ENCODE measurements around the gene PI16. TPM values are rescaled to one million over a fixed set of nuclear protein-coding genes. Genes with fewer than 3 reads are reported as not detected.

Gene PI16
- polyA plus RNA-seq, 1 donor from 2014 or later: not detected

GRCh38 chr6:36961441-36962435, 7.2 kb downstream of the PI16 start:
- Histone ChIP-seq H3K9me3 (ENCODE audit: low read length) (no peaks in the 10 kb centered on the region), H3K4me3 (ENCODE audit: low read length) (no peak overlapping the region), H3K4me2 (ENCODE audit: low read length) (no peak overlapping the region), H3K9me2 (ENCODE audit: insufficient read depth, low read length) (no peaks in the 10 kb centered on the region), H3F3A (ENCODE audit: insufficient read depth, low read length, poor library complexity, severe bottlenecking) (no peaks in the 10 kb centered on the region), H2AFZ (ENCODE audit: low read depth, low read length) (no peak overlapping the region), H3K9ac (ENCODE audit: low read length) (no peak overlapping the region), H3K79me2 (replicated peaks; ENCODE audit: insufficient read depth, low read length) (no peaks in the 10 kb centered on the region), H3K36me3 (ENCODE audit: insufficient read depth, low read length) (no peaks in the 10 kb centered on the region), H3K27ac (ENCODE audit: low read length) (no peak overlapping the region), H3K27me3 (ENCODE audit: insufficient read depth, low read depth, low read length) (no peaks in the 10 kb centered on the region), H4K20me1 (ENCODE audit: insufficient read depth) (no peaks in the 10 kb centered on the region)
- TF ChIP-seq MXI1 (conservative IDR thresholded peaks at IDR 0.05; ENCODE audit: poor library complexity, severe bottlenecking) (no peak), TAF1 (IDR thresholded peaks at IDR 0.05; ENCODE audit: low read depth) (no peak), REST (IDR thresholded peaks at IDR 0.05; ENCODE audit: borderline replicate concordance) (no peak), EP300 (conservative IDR thresholded peaks at IDR 0.05; ENCODE audit: poor library complexity, severe bottlenecking) (no peak)

- Histone ChIP-seq H4K20me1 (ENCODE audit: insufficient read depth) (no peaks in the 10 kb centered on the region), H3F3A (ENCODE audit: insufficient read depth, low read length, poor library complexity, severe bottlenecking) (no peaks in the 10 kb centered on the region), H3K79me2 (replicated peaks; ENCODE audit: insufficient read depth, low read length) (no peaks in the 10 kb centered on the region), H3K9me3 (ENCODE audit: low read length) (no peaks in the 10 kb centered on the region), H3K9me2 (ENCODE audit: insufficient read depth, low read length) (no peaks in the 10 kb centered on the region), H3K4me3 (ENCODE audit: low read length) (peak overlapping the region; percentile 23), H3K36me3 (ENCODE audit: insufficient read depth, low read length) (no peaks in the 10 kb centered on the region), H3K27ac (ENCODE audit: low read length) (peak overlapping the region; percentile 49), H3K27me3 (ENCODE audit: insufficient read depth, low read depth, low read length) (no peaks in the 10 kb centered on the region), H3K9ac (ENCODE audit: low read length) (no peak overlapping the region), H2AFZ (ENCODE audit: low read depth, low read length) (peak overlapping the region; percentile 32), H3K4me2 (ENCODE audit: low read length) (no peak overlapping the region)
- TF ChIP-seq MXI1 (conservative IDR thresholded peaks at IDR 0.05; ENCODE audit: poor library complexity, severe bottlenecking): no peak
- TF ChIP-seq SMC3 (conservative IDR thresholded peaks at IDR 0.05; ENCODE audit: poor library complexity): no peak
- TF ChIP-seq TAF1 (IDR thresholded peaks at IDR 0.05; ENCODE audit: low read depth): no peak
- TF ChIP-seq RAD21 (conservative IDR thresholded peaks at IDR 0.05): no peak
- TF ChIP-seq REST (IDR thresholded peaks at IDR 0.05; ENCODE audit: borderline replicate concordance): no peak
- no peak for TF ChIP-seq EP300 (conservative IDR thresholded peaks at IDR 0.05; ENCODE audit: poor library complexity, severe bottlenecking)
- TF ChIP-seq CTCF (IDR thresholded peaks at IDR 0.05; ENCODE audit: poor library complexity, severe bottlenecking): no peak
- TF ChIP-seq POLR2AphosphoS5 (IDR thresholded peaks at IDR 0.05): no peak
- no peak for TF ChIP-seq EZH2 (IDR thresholded peaks at IDR 0.05; ENCODE audit: borderline replicate concordance, insufficient read depth, low read length, poor library complexity, severe bottlenecking)
Measured at GRCh38 chr6:36962874-36963273, 8.3 kb downstream of the PI16 start.

All from neural cell (in vitro differentiated cells).